DMS153 treated with DMSO at 0.1 percent for 48 hours (cell line): ENCODE measurements around the gene SLC26A11.
"Not testable (repeated sequence)": the region's sequence is repeated elsewhere in the genome, so short reads cannot be mapped to it uniquely, and the experiment has no call there.

Source experiments
- DNase-seq: peaks from one replicate; lab custom pipeline; 2025; ENCODE audit not compliant: unreplicated experiment; lab: John Stamatoyannopoulos, UW

The SLC26A11 gene

DNA sequence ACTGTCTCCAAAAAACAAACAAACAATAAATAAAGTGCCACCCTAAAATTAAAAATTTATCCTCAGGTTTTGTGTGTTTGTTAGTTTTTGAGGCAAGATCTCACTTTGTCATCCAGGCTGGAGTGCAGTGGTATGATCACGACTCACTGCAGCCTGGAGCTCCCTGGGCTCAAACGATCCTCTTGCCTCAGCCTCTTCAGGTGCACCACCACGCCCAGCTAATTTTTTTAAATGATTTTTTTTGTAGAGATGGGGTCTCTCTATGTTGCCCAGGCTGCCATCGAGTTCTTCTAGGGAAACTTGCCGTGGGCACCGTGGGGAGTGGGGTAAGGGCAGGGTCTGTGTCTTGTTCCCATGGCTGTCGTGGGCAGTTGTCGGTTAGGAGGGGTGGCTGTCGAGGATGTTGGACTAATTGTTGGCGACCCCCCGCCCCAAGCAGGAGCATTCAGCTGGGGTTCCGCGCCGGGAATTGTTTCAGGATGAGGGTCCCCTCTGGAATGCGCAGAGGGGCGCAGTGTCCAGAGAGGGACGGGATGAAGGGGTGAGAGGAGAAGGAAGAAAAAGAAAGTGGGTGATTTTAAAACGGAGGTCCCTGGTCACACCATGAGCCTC is 39.3 kb downstream of the SLC26A11 start:
- DNase-seq: no peak

DNA sequence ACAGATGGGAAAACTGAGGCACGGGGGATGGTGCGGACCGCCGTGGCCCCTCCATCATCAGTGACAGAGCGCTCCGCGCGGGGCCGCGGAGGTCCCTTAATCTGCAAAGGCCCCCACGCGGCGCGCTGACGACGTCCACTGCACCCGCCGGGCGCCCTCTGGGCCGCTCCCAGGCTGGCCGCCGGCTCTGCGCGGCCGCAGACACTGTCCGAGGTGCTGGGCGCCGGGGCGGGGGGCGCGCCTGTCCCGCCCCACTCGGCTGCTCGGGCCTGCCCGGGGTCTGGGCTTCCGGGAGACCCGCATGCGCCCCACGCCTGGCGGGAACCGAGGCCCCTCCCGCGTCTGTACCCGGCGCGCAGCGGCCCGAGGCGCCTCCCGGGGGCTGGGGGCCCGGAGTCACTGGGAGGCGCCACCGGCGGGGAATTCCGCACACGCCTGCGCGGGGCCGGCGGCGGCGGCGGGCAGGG is 39.9 kb downstream of the SLC26A11 start:
- DNase-seq: no peak

DNA sequence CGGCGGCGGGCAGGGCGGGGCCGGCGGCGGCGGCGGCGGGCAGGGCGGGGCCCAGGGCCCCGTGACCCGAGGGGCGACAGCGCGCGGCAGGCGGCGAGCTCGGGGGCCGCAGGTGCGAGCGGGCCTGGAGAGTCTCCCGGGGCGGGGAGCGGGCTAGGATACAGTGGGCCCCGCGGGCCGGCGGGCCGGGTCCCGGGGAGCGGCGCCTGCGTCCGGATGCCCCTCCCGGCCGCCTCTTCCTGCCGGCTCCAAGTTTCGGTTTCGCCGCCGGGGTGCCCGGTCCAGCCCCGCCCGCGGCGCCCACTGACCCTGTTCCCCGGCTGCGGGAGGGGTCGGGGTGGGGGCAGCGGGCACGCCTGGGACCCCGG is 40.5 kb downstream of the SLC26A11 start, which contains the start of gene RNF213:
RNF213 (plus strand) TSS at position 62 of the 368 bp plus-strand sequence. CDS start 2,830 bp downstream, outside the sequence.
- no peak for DNase-seq

DNA sequence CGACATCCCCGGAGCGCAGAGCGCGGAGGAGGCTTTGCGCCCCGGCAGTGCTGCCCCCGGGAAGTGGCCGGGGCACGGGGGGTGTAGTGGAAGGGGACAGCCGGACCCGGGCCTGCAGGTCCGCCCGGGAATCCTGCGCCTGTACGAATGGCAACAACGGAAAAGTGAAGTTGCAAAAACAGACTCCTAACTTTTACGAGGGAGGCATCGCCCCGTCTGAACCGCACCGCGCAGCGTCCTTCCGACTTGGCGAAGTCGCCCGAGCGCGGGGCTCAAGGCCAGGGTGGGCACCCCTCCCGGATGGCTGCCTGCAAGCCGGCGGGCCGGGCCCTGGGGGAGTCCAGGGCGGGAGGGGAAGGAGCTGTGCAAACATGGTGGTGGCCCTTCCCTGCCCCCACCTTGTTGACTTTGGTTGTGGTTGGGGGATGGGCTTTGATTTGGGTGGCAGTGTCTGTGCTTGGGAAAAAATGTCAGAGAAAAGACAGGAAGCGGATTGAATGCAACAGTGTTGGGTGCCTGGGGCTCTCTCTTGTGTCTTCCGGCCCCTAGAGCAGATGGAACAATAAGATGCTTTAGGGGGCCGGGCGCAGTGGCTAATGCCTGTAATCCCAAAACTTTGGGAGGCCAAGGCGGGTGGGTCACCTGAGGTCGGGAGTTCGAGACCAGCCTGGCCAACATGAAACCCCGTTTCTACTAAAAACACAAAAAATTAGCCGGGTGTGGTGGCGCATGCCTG is 41.1 kb downstream of the SLC26A11 start:
- peak; percentile 91 for DNase-seq

DNA sequence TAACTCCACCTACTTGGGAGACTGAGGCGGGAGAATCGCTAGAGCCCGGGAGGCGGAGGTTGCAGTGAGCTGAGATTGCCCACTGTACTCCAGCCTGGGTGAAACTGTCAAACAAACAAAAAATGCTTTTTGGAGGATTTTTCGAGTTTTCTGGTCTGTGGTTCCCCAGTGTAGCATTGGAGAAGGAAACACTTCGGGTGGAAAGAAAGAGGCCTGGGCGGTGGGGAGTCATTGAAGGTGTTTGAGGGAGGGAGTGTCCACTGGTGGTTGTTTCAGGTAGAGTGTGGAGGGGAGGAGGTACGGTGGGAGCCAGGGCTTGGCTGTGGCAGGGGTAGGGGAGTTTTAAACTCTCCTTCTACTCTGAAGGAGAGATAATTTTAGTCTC is 41.7 kb downstream of the SLC26A11 start:
- no peak for DNase-seq

DNA sequence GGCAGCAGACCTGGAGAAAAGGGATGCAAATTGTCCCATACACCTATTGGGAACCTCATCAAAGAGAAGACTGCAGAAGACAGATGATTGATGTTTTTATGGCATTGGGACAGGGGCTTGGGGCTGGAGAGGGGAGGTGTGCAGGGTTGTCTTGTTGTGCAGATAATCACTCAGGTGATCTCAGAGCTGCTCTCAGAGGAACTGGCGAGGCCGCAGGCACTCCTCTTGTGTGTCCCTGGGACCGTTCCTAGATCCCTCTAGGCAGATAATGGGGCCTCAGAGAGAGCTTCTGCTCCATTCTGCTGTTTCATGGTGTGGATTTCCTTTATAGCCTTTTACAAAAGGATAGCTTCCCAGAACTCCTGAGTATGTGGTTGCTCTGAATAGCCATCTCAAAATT is 42.1 kb downstream of the SLC26A11 start:
- DNase-seq: no peak

DNA sequence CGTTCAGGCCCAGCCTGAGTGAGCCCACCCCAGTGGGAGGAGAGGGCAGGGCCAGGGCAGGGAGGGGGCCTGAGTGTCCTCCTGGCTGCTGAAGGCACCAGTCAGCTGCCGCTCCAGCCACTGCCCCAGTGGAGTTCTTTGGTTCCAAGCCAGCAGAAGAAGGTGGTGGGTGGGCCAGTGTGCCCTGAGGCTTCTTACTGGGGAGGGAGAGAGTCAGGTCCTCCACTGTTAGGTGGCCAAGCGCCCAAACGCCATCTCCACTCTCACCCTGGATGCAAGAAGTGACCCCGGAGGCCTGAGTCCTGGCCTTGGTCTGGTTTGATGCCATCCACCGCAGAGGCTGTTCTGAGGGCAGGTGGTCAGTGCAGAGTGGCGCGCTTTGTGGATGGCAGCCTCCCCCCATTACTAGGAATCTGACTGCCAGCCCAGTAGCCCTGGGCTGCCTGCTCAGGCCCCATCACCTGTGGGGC is 42.6 kb downstream of the SLC26A11 start:
- DNase-seq: no peak

DNA sequence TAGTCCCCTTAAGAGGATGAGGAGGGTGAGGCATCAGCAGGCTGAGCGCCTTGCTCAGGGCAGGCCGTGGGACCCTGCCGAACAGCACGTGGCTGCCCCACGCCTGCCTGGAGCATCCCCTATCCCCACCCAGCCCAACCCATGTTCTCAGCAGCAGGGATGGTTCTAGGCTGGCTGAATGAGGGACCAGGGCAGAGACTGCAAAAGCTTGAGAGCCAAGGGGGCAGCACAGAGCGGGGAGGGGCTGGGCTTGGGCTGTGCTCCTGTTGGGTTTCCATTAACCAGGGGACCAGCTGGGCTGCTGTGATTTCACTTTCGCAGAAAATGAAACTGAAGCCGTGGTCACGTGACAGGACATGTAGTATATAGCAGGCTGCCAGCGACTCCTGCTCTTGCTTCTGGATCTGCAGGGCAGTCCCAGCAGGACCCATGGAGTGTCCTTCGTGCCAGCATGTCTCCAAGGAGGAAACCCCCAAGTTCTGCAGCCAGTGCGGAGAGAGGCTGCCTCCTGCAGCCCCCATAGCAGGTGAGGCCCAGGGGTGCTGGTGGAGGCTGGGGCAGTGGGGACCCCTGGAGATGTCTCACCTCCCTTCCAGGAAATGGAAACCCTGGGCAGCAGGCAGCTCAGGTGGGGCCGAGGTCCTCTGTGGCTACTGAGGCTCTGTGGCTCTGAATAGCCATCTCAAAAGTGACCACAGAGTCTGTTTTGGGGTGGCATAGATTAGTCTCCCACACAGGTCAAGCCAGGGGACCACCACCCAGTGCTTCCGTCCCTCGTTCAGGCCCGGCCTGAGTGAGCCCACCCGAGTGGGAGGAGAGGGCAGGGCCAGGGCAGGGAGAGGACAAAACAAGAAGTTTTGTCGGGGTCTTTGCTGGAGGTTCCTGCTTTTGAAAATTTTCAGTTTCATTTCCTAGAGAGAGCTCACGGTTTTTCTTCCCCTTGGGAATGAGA is 43.3 kb downstream of the SLC26A11 start:
- DNase-seq: peak; percentile 34

DNA sequence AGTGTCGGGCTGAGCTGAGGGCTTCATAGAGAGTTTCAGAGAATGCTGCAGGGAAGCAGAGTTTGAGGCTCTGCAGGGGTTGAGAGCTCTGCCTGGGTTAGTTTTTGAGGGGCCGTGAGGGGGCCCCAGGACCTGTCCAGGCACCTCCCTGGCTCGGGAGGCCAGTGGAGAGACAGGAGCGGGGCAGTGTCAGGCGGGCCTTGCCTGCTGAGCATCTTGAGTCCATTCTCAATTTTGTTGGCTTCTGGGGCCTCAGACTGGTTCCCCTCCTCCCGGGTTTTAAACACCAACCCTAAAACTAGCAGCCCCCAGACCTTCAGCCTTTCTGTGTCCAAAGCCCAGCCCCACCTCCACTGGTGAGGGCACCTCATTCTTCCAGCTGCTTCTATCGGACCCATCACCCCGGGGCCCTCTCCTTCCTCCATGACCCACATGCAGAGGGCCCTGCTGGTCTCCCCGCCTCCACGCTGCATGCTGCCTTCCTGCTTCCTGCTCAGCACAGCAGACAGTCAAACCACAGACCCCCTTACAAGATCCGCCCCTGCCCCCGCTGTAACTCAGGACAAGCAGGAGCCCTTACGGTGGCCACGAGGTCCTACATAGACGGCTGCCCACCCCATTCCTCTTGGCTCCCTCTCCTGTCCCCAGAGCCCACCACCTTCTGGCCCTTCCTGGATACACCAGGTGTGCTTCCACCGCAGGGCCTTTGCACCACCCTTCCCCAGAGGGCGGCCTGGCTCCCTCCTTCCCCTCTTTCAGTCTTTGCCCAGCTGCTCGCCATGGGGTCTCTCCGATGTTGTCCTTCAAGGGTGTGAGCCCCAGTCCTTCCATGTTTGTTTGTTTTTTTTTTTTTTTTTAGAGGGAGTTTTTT is 44.2 kb downstream of the SLC26A11 start:
- no peak for DNase-seq

DNA sequence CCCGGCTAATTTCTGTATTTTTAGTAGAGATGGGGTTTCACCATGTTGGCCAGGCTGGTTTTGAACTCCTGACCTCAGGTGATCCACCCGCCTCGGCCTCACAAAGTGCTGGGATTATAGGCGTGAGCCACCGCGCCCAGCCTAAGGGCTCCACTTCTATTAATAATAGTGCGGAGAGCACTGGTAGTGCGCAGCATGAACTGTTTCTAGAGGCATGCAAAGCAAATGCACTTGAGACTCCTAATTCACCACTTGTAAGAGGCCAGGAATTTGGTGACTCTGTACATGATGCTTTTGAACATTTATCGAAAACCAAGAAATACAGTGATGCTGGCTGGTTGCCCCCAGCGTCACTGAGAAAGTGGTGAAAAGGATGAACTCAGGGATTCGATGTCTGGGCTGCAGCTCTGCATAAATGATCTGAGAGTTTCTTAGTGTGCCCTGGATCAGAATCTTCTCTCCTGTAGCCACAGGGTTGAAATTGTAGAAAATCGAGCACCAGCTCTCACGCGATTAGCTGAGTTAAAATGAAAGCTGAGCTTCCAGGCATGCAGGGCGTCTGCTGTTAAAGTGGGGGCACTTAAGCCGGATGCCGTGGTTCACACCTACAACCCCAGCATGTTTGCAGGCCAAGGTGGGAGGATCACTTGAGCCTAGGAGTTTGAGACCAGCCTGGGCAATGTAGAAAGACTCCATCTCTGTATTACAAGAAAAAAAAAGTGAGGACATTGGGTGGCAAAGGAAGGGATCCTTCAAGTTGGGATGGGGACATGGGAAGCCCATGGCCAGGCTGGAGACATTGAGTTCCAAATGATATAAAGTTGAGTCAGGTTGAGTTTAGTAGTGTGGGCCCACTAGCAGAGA is 45.2 kb downstream of the SLC26A11 start:
- DNase-seq: no peak

DNA sequence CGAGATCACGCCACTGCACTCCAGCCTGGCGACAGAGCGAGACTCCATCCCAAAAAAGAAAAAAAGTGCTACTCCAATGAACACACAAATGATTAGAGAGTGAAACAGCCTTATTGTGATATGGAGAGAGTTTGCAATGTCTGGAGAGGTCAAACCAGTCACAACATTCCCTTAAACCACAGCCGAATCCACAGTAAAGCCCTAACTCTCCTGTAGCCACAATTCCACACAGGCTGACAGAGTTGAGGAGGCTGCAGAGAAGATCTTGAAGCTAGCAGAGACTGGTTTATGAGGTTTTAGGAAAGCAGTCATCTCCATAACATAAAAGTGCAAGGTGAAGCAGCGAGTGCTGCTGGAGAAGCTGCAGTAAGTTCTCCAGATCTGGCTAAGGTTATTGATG is 47.2 kb downstream of the SLC26A11 start:
- DNase-seq: no peak

DNA sequence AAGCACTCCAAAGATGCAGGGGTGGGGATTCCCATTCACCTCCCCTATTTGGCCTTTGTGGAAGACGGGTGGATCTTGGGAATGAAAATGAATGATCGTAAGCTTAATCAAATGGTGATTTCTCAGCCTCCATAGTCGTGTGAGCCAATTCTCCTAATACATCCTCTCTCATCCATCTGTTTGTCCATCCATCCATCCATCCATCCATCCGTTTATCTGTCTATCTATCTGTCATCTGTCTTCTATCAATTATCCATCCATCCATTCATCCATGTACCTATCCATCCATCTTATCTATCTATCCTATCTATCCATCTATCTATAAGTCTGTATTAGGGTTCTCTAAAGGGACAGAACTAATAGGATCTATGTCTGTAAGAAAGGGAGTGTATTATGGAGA is 48.2 kb downstream of the SLC26A11 start:
- no peak for DNase-seq

DNA sequence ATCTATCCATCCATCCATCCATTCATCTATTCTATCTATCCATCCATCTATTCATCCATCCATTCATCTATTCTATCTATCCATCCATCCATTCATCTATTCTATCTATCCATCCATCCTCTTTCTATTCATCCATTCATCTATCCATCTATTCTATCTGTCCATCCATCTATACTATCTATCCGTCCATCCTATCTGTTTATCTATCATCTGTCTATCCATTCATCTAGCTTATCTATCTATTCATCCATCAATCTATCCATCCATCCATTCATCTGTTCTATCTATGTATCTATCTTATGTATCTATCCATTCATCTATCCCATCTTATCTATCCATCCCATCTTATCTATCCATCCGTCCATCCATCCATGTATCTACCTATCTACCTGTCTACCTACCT is 49.2 kb downstream of the SLC26A11 start:
- DNase-seq: no peak

DNA sequence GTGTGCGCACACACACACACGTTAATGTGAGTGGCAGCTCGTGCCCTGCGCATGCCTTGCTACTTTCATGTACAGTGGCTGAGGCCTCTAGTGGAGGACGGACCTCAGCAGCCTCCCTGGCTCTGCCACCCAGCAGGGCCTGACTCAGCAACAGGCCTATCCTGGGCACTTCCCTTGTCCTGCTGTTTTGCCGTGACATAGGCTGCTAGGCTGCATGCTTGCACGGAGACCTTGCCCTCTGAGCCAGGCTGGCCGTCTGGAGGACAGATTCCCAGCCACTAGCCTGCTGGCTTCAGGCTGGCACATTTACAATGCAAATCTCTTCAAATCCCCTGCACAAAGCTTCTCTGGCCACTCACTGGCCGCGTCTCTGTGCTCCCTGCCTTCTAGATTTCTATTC is 49.9 kb downstream of the SLC26A11 start:
- DNase-seq: no peak

DNA sequence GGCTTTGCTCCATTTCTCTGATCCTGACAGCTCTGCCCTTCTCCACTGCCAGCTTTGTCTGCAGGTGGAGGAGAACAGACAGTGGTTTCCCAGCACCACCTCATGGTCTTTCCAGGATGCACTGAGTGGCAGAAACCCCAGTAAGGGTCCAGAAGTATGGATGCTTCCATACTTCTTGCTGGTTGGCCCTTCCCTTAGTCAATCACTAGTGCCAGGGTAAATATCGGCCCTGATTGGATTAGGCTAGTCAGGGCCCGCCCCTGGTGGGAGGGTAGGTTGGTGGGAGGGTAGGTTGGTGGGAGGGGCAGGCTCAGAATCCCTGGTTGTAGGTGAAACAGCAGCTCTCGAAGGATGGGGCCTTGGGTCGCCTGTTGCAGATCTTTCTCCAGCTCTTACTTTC is 50.6 kb downstream of the SLC26A11 start:
- DNase-seq: no peak

DNA sequence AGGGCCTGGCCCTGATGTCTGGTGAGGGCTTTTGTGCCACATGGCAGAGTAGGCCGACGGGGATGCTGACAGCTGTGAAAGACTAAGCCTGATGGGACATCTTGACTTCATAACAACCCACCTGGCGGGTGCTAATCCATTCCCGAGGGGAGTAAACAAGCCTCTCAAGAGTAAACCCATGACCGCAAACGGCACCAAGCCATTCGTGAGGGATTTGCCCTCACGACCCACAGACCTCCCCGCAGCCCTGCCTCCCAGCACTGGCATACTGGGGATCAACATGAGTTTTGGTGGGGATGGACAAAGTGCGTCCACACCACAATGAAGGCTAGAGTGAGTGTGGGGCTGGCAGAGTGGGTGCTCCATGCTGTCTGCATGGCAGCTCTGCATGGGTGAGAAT is 52.1 kb downstream of the SLC26A11 start:
- DNase-seq: no peak

DNA sequence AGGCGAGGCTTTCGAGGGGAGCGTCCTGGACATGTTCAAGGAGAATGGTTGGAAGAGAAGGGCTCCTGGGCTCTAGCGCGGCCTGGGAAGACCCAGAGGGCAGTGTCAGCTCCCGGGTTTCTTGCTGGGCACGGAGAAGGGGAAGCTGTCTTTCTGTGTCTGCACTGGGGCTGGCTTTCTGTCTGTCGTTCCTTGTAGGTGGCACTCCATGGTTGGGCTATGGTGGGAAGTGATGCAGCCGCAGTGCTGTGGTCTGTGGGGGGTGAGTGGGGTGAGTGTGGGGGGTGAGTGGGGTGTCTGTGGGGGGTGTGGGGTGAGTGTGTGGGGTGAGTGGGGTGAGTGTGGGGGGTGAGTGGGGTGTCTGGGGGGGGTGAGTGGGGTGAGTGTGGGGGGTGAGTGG is 54.1 kb downstream of the SLC26A11 start:
- no peak for DNase-seq

DNA sequence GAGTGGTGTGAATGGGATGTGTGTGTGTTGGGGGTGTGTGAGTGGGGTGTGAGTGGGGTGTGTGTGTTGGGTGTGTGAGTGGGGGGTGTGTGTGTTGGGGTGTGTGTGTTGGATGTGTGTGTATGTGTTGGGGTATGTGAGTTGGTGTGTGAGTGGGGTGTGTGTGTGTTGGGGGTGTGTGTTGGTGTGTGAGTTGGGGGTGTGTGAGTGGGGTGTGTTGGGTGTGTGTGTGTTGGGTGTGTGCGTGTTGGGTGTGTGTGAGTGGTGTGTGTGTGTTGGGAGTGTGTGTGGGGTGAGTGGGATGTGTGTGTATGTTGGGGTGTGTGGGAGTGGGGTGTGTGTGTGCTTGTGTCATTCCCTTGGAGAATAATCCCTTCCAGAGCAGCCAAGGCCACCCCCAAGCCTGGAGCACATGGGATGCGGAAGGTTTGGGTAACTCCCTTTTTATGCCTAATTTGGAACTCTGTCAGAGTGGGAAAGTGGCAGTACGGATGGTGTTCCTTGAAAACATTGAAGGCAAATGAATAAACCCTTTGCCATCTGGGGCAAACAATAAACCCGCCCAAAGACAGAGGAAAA is 54.7 kb downstream of the SLC26A11 start:
- no peak for DNase-seq

DNA sequence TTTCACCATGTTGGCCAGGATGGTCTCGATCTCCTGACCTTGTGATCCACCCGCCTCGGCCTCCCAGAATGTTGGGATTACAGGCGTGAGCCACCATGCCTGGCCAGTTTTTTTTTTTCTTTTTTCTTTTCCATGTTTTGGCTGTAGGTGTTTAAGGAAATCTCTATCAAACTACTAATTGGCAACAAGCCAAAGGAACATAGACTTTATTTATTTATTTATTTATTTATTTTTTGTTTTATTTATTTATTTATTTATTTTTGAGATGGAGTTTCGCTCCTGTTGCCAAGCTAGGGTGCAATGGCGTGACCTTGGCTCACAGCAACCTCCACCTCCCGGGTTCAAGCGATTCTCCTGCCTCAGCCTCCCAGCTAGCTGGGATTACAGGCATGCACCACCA is 55.6 kb downstream of the SLC26A11 start:
- not testable (repeated sequence) for DNase-seq
